Endothelial cell of umbilical vein (primary cell): ENCODE data around the gene DAP3.

Experiments
- EZH2 ChIP-seq: IDR thresholded peaks from 2 replicates; pipeline ENCODE4 v1.6.1; 2012; ENCODE audit warnings: borderline replicate concordance, low read depth, mild to moderate bottlenecking, moderate library complexity, low read length, inconsistent platforms; ENCODE audit not compliant: severe bottlenecking
- GATA2 ChIP-seq: IDR thresholded peaks from 2 replicates; pipeline ENCODE4 v1.7.0; 2011; ENCODE audit warnings: low read depth, mild to moderate bottlenecking, moderate library complexity, mixed read lengths, low read length; ENCODE audit not compliant: insufficient read length, insufficient read depth
- MYC ChIP-seq: IDR thresholded peaks from one replicate; pipeline ENCODE4 v1.6.1; 2011; ENCODE audit warnings: mild to moderate bottlenecking, low read depth, low read length
- POLR2A ChIP-seq: IDR thresholded peaks from 2 replicates; pipeline ENCODE4 v1.6.1; 2012; ENCODE audit warnings: low read depth, mild to moderate bottlenecking, control low read depth, low read length
- POLR2AphosphoS5 ChIP-seq: IDR thresholded peaks from 2 replicates; pipeline ENCODE4 v1.6.1; 2012; ENCODE audit warnings: low read depth, mild to moderate bottlenecking, control low read depth, low read length, moderate library complexity; ENCODE audit not compliant: insufficient read depth
- TF ChIP-seq, protein P1 (sequence below), 2 donors: IDR thresholded peaks; 1 replicate in 1 of 2; 2 replicates in 1 of 2; pipeline ENCODE4 v1.5.1; 2011; ENCODE audit warnings: low read length in 2 of 2, mild to moderate bottlenecking in 2 of 2, moderate library complexity in 2 of 2, control low read depth in 1 of 2, inconsistent platforms in 1 of 2, low read depth in 1 of 2; ENCODE audit not compliant: insufficient read depth in 1 of 2; ENCODE audit errors: extremely low read depth in 1 of 2
- TF ChIP-seq, protein P2 (sequence below): IDR thresholded peaks from 2 replicates; pipeline ENCODE4 v1.6.1; 2011; ENCODE audit not compliant: insufficient read depth, insufficient read length

DNA sequence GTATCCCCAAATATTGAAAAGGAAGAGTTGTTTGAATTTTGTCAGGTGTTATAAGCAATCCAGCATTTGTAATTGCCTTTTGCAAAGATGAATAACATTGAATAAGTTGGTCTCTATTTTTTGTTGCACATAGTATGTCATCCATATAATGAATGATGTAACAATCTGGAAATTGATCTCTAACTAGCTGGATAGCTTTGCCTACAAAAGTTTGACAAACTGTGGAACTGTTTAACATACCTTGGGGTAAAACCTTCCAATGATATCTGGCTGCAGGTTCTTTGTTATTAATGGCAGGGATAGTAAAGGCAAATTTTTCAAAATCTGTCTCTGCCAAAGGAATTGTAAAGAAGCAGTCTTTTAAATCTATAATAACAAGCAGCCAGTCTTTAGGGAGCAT, 7.6 kb downstream of the DAP3 start:
- TF ChIP-seq, protein P1, sequence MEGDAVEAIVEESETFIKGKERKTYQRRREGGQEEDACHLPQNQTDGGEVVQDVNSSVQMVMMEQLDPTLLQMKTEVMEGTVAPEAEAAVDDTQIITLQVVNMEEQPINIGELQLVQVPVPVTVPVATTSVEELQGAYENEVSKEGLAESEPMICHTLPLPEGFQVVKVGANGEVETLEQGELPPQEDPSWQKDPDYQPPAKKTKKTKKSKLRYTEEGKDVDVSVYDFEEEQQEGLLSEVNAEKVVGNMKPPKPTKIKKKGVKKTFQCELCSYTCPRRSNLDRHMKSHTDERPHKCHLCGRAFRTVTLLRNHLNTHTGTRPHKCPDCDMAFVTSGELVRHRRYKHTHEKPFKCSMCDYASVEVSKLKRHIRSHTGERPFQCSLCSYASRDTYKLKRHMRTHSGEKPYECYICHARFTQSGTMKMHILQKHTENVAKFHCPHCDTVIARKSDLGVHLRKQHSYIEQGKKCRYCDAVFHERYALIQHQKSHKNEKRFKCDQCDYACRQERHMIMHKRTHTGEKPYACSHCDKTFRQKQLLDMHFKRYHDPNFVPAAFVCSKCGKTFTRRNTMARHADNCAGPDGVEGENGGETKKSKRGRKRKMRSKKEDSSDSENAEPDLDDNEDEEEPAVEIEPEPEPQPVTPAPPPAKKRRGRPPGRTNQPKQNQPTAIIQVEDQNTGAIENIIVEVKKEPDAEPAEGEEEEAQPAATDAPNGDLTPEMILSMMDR (IDR thresholded peaks at IDR 0.05; ENCODE audit: extremely low read depth in 1 of 2, insufficient read depth in 1 of 2, low read depth in 1 of 2, low read length in 2 of 2), result no peak
- TF ChIP-seq POLR2A, result no peak
- TF ChIP-seq, protein P2, sequence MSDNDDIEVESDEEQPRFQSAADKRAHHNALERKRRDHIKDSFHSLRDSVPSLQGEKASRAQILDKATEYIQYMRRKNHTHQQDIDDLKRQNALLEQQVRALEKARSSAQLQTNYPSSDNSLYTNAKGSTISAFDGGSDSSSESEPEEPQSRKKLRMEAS, result no peak
- TF ChIP-seq POLR2AphosphoS5, result no peak
- no peak for TF ChIP-seq EZH2
- no peak for TF ChIP-seq MYC
- TF ChIP-seq GATA2, result no peak
